Tibial nerve (tissue), 4 donors: ENCODE data around the gene PLEKHM1. TPM values are rescaled to one million over a fixed set of nuclear protein-coding genes. Genes with fewer than 3 reads are reported as not detected.
"Not testable (repeated sequence)": the region's sequence is repeated elsewhere in the genome, so short reads cannot be mapped to it uniquely, and the experiment has no call there.

Source experiments
- DNase-seq, 2 donors: peaks; one replicate each; pipeline ENCODE4 v3.0.0-alpha.2; 2019; ENCODE audit warnings: low spot score in 2 of 2
- H3K27ac ChIP-seq, 4 donors: fragments of 200-600 bp; sonication (generic) in 3 of 4; one replicate each; pipeline ENCODE4 v1.5.1; 2017 to 2019; ENCODE audit warnings: mild to moderate bottlenecking in 1 of 4
- H3K27me3 ChIP-seq, 2 donors: fragments of 200-600 bp; sonication (generic) in 1 of 2; one replicate each; pipeline versions ENCODE4 v1.5.1 to v1.6.0; 2017 to 2019
- H3K36me3 ChIP-seq, 3 donors: fragments of 200-600 bp; sonication (generic); one replicate each; pipeline ENCODE4 v1.5.1; 2018 to 2019
- H3K4me1 ChIP-seq, 4 donors: fragments of 200-600 bp; sonication (generic) in 3 of 4; one replicate each; pipeline ENCODE4 v1.5.1; 2017 to 2019
- H3K4me3 ChIP-seq, 4 donors: fragments of 200-600 bp; sonication (generic) in 3 of 4; one replicate each; pipeline ENCODE4 v1.5.1; 2017 to 2019; ENCODE audit warnings: mild to moderate bottlenecking in 1 of 4, moderate library complexity in 1 of 4
- H3K9me3 ChIP-seq, 4 donors: fragments of 200-600 bp; sonication (generic) in 3 of 4; one replicate each; pipeline ENCODE4 v1.5.1; 2017 to 2019
- EP300 ChIP-seq, 2 donors: sonication (generic); formaldehyde crosslinking; IDR thresholded peaks; one replicate each; pipeline ENCODE4 v1.6.1; 2017; ENCODE audit warnings: antibody characterized with exemption in 2 of 2, mild to moderate bottlenecking in 1 of 2
- WGBS, 2 donors: methylation state at CpG; one replicate each; pipeline ENCODE4 v1.1.5; 2018; 5-methylcytosine and 5-hydroxymethylcytosine counted together
- total RNA-seq, 4 donors: library from RNA; depleted of rRNA; stranded (reverse); fragments of >200 nt; gene quantifications; one replicate each; pipeline ENCODE4 v1.1.0, GENCODE V29; 2016

PLEKHM1 gene
- total RNA-seq, 4 donors from 2014 or later, result 36.7 to 75.7 (median 67.3) TPM

DNA sequence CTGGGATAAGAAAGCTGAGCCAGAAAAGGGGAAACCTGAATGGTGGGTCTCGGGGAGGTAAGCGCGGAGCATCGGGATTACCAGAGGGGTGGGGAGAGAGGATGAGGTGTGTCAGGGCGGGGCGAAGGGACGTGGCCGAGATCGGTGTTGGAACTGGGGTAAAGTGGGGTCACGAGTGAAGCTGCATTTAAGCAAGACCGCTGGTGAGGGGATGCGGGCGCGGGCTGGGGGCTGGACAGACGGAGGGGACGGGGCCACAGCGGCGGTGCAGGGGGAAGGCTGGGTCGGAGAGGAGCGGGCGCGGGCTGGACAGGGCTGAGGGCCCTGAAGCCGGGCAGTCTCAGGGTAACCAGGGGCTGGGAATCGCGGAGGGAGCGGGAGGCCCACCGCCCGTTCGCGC lies 323 bp downstream of the PLEKHM1 start:
- Histone ChIP-seq H3K4me3 (peak overlapping the region; percentile 72 to 76 (median 74)), H3K27ac (peak overlapping the region; percentile 62 to 94 (median 92)), H3K4me1 (peaks cover 0 to 29% (median 8%) of the 10 kb centered on the region in 4 donors)
- not testable (repeated sequence) for DNase-seq, H3K36me3 ChIP-seq, H3K27me3 ChIP-seq, H3K9me3 ChIP-seq
- WGBS, 2 donors, result 1 to 2% methylated on average over 22 to 25 of the region's 30 CpGs

DNA sequence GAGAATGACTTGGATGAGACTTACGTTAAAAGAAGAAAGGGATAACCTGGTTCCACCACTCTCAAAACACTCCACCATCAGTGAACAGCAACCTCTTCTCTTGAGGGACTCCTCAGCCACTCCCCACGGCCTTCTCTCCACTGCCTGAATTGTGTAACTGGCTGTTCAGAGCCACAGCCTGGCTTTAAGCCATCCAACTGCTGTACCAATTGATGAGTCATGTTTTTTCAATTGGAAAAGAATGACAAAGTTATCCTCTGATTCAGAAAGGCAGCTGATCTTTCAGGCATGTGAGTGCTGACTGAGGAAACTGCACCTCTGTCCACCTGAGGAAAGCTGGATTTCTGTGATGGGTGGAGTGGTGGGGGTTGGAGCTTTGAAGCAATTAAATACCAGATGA lies 2.8 kb downstream of the PLEKHM1 start:
- Histone ChIP-seq H3K4me1 (peaks cover 0 to 37% (median 8%) of the 10 kb centered on the region in 4 donors), H3K27ac (peak overlapping the region; percentile 21 to 92 (median 76))
- peak; percentile 74 to 86 for DNase-seq
- H3K36me3 ChIP-seq, H3K4me3 ChIP-seq, H3K27me3 ChIP-seq, H3K9me3 ChIP-seq: not testable (repeated sequence)
- TF ChIP-seq EP300 (IDR thresholded peaks at IDR 0.05), result peak in 1 of 2 donors; percentile 85
- 16 to 17% methylated on average over 2 of the region's 2 CpGs for WGBS, 2 donors

DNA sequence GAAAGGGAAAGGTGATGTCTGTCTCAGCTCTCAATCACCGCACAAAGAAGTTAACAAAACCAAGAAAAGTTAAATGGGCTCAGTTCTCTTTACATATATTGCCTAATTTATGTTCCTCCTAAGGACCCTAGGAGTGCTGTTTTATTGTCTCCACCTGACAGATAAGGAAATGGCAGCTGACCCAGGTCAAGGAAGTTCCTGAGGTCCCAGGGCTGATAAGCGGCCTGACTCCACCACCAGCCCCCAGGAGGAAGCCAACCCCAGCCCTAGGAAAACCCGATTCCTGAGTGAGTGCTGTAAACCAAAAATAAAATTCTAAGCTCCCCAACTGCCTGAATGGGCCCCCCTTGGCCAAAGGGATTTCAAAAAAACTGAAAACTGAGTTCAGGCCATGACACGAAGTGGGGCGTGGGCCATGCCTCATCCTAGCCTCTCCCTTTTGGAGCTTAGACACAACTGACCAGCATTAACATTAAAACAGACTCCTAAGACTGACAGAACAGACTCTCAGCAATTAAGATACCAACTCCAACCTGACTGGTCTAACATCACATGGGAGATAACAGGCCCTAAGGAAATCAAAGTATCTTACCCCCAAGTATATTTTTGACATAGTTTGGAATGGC lies 6.8 kb downstream of the PLEKHM1 start:
- not testable (repeated sequence) for DNase-seq, H3K27ac ChIP-seq, H3K36me3 ChIP-seq, H3K4me3 ChIP-seq, H3K9me3 ChIP-seq, H3K27me3 ChIP-seq
- WGBS, 2 donors, result 60 to 62% methylated on average over 5 of the region's 5 CpGs
- peaks cover 0 to 25% (median 3%) of the 10 kb centered on the region in 4 donors for H3K4me1 ChIP-seq

DNA sequence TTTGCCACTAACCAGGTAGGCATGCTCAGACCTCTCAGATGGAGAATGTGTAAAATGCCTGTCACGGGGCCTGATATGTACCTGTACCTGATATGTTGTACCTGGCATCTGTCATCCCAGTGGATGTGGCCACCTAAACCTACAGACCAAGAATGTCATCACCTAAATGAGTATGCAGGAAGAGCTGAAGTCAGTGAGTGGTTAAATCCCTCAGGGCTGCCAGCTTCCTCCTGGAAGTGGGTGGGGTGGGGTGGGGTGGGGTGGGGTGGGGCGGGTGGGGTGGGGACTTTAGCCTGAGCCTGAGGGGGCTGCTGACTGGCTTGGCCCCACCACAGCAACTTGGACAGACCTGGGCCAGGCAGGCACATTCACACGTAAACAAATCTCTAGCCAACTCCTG lies 7.3 kb downstream of the PLEKHM1 start:
- H3K27ac ChIP-seq, DNase-seq, H3K9me3 ChIP-seq, H3K36me3 ChIP-seq, H3K27me3 ChIP-seq, H3K4me3 ChIP-seq: not testable (repeated sequence)
- peaks cover 0 to 20% (median 2%) of the 10 kb centered on the region in 4 donors for H3K4me1 ChIP-seq
- 73 to 94% methylated on average over 2 to 3 of the region's 3 CpGs for WGBS, 2 donors

DNA sequence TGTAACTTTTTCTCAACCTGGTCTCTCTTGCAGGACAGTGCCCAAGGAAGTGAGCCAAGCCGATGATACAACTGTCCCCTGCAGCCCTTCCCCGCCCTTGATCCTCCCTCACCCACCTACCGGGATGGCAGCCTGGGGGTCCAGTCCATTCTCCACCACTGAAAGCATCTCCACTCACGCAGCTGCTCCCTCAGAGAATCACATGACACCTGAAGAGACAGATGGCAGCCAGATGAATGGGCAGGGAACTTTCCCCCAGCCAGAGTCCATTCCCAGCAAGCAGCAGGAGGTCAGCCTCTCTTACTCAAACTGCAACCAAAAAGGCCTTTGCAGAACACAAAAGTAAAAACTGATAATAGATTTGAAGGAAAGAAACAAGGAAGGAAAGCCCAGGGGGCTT lies 8.2 kb downstream of the PLEKHM1 start:
- WGBS, 2 donors, result 94% methylated on average over 4 of the region's 4 CpGs; no CpG with 5 or more reads in 1 of the 2 donors
- not testable (repeated sequence) for DNase-seq, H3K4me3 ChIP-seq, H3K27me3 ChIP-seq, H3K9me3 ChIP-seq, H3K27ac ChIP-seq
- Histone ChIP-seq H3K36me3 (peaks cover 0 to 10% (median 0%) of the 10 kb centered on the region in 3 donors), H3K4me1 (peaks cover 0 to 11% (median 0%) of the 10 kb centered on the region in 4 donors)

DNA sequence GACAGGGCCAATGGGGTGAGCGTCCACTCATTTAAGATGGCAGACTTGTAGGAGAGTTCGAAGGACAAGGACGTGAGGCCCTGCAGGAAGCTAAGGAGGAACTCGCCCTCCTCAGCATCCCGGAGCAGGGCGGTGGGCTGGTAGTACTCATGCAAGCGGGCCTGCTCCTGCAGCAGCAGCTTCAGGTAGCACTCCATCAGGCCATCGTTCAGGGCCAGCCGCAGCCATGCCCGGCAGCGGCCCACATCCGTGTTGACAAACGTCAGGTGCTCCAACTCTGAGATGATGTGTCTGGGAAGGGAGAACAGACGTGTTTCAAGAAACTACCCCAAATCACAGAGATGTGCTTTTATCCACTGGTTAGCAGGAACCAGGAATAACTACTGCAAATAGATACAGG lies 15.1 kb downstream of the PLEKHM1 start:
- WGBS, 2 donors, result 91 to 99% methylated on average over 10 to 14 of the region's 14 CpGs
- H3K36me3 ChIP-seq, result peaks cover 0 to 62% (median 2%) of the 10 kb centered on the region in 3 donors
- DNase-seq, H3K27ac ChIP-seq, H3K4me1 ChIP-seq, H3K27me3 ChIP-seq, H3K4me3 ChIP-seq, H3K9me3 ChIP-seq: not testable (repeated sequence)

DNA sequence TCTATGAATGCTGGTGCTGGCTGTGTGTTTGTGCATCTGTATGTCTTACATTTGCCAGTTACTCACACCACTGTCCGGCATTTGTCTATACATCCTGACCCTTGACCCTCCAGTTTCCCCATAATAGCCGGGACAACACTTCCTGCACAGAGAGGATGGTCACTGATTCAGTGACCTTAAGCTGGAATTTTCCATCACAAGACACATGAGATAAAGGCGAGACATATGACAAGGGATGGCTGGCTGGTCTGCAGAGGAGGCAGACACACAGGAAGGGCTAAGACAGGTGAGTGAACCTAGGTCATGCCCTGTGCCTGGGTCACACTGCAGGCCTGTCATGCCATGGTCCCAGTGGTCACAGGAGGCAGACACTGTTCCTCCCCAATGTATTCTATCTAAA lies 18.3 kb downstream of the PLEKHM1 start:
- H3K27ac ChIP-seq, H3K4me1 ChIP-seq, H3K27me3 ChIP-seq, H3K4me3 ChIP-seq, DNase-seq, H3K9me3 ChIP-seq: not testable (repeated sequence)
- H3K36me3 ChIP-seq, result peaks cover 0 to 72% (median 2%) of the 10 kb centered on the region in 3 donors
- WGBS, 2 donors, result 47 to 60% methylated on average over 3 of the region's 3 CpGs

DNA sequence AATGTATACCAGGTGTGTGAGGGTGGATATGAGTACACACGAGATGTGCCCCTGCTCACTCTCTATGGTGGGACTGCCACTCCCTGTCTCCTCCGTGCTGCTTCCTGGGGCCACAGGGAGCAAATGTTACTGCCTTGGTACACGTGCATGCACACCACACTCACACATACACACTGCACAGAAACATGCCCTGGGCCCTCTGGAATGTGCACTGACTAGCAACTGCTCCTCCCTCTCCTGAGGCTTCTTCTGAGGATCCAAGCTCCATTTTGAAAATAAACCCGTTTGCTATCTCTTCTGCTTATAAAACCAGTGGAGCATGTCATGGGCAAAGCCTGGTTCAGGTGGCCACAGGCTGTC lies 21.3 kb downstream of the PLEKHM1 start:
- H3K4me1 ChIP-seq, H3K9me3 ChIP-seq, H3K4me3 ChIP-seq, H3K27me3 ChIP-seq, H3K27ac ChIP-seq, DNase-seq: not testable (repeated sequence)
- WGBS, 2 donors, result 48 to 68% methylated on average over 4 of the region's 4 CpGs
- peaks cover 0 to 55% (median 0%) of the 10 kb centered on the region in 3 donors for H3K36me3 ChIP-seq

DNA sequence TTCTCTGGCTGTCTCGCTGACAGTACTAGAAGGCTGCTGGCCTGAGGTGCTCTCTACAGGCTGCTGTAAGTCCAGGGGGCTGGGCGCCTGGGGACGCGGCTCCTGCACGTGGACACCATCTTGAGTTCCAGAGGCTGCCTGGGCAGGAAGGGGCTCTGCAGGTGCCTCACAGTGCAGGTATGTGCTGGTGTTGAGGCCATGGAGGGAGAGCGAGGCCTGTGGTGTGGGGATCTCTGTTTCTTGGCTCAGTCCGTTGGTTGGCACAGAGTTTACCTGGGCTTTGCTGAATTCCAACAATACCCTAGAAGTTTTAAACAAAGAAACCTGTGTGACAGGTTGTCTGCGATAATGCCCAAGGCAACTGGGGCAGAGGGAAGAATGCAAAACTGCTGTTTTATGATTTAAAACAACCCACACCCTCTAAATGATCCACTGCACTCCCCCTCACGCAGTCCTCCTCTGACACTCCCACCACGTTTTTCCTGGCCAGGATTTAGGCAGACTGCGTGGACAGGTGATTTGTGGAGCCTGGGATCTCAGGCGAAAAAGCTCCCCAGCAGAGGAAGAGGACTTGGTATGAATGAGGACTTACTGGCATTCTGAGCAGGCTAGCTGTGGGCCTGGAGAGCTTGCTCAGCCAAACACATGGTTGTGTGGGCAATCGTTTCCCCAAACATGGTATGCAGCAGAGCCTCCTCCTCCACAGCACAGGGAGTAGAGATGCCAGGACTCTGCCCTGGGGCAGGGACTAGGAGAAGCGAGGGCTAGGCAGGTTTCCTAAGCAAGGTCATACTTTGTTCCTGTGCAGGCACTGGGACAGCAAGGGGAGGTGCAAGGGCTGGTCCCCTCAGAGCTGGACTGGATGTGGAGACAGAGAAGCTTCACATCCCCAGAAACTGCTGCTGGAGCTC lies 22.0 kb downstream of the PLEKHM1 start:
- H3K9me3 ChIP-seq, H3K4me3 ChIP-seq, H3K4me1 ChIP-seq, H3K27ac ChIP-seq, H3K27me3 ChIP-seq, DNase-seq: not testable (repeated sequence)
- peaks cover 0 to 52% (median 0%) of the 10 kb centered on the region in 3 donors for H3K36me3 ChIP-seq
- WGBS, 2 donors, result 75 to 76% methylated on average over 8 of the region's 14 CpGs

DNA sequence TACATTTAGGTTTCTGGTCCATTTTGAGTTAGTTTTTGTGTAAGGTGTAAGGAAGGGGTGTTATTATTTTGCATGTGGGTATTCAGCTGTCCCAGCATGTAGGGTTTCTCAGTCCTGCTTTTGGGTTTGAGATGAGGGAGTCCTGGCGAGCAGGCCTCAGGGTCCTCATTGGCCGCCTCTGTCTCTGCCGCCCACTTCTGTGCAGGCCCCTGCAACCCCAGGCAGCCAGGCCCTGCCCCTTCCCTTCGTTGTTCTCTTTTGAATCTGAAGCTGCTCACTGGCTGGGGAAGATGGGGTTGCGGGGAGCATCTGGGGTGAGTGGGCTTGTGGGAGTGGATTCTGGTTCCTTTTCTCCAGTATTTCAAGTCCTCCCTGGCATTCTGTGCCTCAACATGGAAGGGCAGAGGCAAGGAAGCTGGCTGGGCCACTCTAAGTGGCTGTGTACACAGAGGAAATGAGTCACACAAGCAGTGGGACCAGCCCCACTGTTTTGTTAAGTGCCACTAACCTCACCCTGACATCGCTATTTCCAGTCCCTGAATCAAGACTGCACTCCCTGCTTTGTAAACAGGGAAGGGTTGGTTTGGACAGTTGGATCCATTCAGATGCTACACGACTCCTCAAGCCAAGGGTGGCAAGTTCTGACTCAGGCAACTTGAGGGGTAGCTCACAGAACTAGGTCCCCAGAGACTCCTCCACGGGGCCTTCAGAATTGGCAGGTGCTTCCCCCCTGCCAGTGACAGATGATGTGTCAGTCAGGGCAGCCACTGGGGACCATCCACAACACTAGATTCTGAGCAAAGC lies 28.8 kb downstream of the PLEKHM1 start:
- not testable (repeated sequence) for H3K9me3 ChIP-seq, H3K27ac ChIP-seq, H3K4me3 ChIP-seq, DNase-seq, H3K4me1 ChIP-seq, H3K27me3 ChIP-seq
- WGBS, 2 donors, result 48 to 50% methylated on average over 5 to 7 of the region's 8 CpGs
- peaks cover 0 to 24% (median 0%) of the 10 kb centered on the region in 3 donors for H3K36me3 ChIP-seq

DNA sequence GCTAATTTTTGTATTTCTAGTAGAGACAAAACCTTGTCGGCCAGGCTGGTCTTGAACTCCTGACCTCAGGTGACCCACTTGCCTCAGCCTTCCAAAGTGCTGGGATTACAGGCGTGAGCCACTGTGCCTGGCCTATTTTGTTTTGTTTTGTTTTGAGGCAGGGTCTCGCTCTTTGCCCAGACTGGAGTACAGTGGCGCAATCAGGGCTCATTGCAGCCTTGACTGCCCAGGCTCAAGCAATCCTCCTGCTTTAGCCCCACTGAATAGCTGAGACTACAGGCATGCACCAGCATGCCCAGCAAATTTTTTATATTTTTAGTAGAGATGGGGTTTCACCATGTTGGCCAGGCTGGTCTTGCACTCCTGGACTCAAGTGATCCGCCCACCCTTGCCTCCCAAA lies 30.1 kb downstream of the PLEKHM1 start:
- H3K36me3 ChIP-seq, result peaks cover 0 to 37% (median 0%) of the 10 kb centered on the region in 3 donors
- H3K4me3 ChIP-seq, H3K27ac ChIP-seq, H3K9me3 ChIP-seq, H3K4me1 ChIP-seq, H3K27me3 ChIP-seq, DNase-seq: not testable (repeated sequence)
- 90 to 97% methylated on average over 5 of the region's 5 CpGs for WGBS, 2 donors

DNA sequence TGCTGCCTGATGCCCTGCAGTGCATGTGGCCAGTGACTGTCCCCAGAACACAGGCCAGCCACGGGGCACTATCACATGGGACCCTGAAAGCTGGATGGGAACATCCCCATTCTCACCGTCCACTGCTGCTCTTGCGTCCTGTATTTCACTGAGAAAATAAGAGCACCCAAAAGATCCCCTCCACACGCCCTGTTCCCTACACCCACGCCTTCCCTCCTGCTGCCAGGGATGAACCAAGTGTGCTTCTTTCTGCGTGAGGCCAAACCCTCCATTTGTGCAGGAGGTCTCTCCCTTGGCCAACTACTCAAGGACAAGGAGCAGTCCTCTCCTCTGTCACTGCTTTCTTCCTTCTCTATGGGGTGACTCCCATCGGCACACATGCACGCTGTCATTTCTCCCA lies 36.2 kb downstream of the PLEKHM1 start:
- H3K4me1 ChIP-seq, H3K4me3 ChIP-seq, H3K27me3 ChIP-seq, H3K9me3 ChIP-seq, H3K27ac ChIP-seq, DNase-seq: not testable (repeated sequence)
- WGBS, 2 donors, result 88 to 96% methylated on average over 7 of the region's 8 CpGs
- H3K36me3 ChIP-seq, result peaks cover 0 to 65% (median 0%) of the 10 kb centered on the region in 3 donors
